Thymus (tissue), 11 donors: ENCODE results near the gene CYB5B. TPM values are rescaled to one million over a fixed set of nuclear protein-coding genes. Genes with fewer than 3 reads are reported as not detected.
A peak's percentile ranks its signal among the peaks of the same experiment; 100 is the strongest.

Experiments used
- DNase-seq, 9 donors: peaks; one replicate each; pipeline ENCODE4 v3.0.0-alpha.2; 2013; ENCODE audit warnings: low spot score in 9 of 9, low read depth in 6 of 9, missing footprints in 1 of 9
- H3K27ac ChIP-seq, 2 donors: one replicate each; pipeline ENCODE4 v1.5.1; 2013; ENCODE audit warnings: control low read depth in 1 of 2, low read depth in 1 of 2, low read length in 1 of 2, mild to moderate bottlenecking in 1 of 2, moderate library complexity in 1 of 2
- H3K27me3 ChIP-seq, 2 donors: one replicate each; pipeline ENCODE4 v1.5.1; 2013; ENCODE audit warnings: low read length in 1 of 2; ENCODE audit not compliant: control insufficient read depth in 2 of 2, insufficient read depth in 1 of 2
- H3K36me3 ChIP-seq, 2 donors: one replicate each; pipeline ENCODE4 v1.5.1; 2013; ENCODE audit warnings: low read length in 1 of 2, mild to moderate bottlenecking in 1 of 2, moderate library complexity in 1 of 2; ENCODE audit not compliant: control insufficient read depth in 2 of 2, insufficient read depth in 2 of 2
- H3K4me1 ChIP-seq, 2 donors: one replicate each; pipeline ENCODE4 v1.5.1; 2013; ENCODE audit warnings: low read length in 2 of 2; ENCODE audit not compliant: control insufficient read depth in 2 of 2, insufficient read depth in 2 of 2
- H3K4me3 ChIP-seq, 2 donors: one replicate each; pipeline ENCODE4 v1.5.1; 2013; ENCODE audit warnings: low read length in 2 of 2, control low read depth in 1 of 2, mild to moderate bottlenecking in 1 of 2
- H3K9me3 ChIP-seq, 2 donors: one replicate each; pipeline ENCODE4 v1.5.1; 2013; ENCODE audit warnings: low read length in 1 of 2, mild to moderate bottlenecking in 1 of 2; ENCODE audit not compliant: control insufficient read depth in 2 of 2, insufficient read depth in 1 of 2
- WGBS: extraction: QIAGEN DNeasy Blood & Tissue Kit; methylation state at CpG from one replicate; pipeline ENCODE4 v1.1.7; 2013; 5-methylcytosine and 5-hydroxymethylcytosine counted together
- polyA plus RNA-seq: library from polyadenylated mRNA; stranded (reverse); fragments of 200-250 nt; gene quantifications from one replicate; pipeline ENCODE4 v1.2.3, GENCODE V29; 2013
- total RNA-seq: library from RNA; stranded (reverse); fragments of 120-200 nt; gene quantifications from one replicate; pipeline ENCODE4 v1.2.4, GENCODE V29; 2013
- donor health status: healthy.

The CYB5B gene
- total and polyA plus RNA-seq, 2 donors, result 64.8 to 76.4 TPM

DNA sequence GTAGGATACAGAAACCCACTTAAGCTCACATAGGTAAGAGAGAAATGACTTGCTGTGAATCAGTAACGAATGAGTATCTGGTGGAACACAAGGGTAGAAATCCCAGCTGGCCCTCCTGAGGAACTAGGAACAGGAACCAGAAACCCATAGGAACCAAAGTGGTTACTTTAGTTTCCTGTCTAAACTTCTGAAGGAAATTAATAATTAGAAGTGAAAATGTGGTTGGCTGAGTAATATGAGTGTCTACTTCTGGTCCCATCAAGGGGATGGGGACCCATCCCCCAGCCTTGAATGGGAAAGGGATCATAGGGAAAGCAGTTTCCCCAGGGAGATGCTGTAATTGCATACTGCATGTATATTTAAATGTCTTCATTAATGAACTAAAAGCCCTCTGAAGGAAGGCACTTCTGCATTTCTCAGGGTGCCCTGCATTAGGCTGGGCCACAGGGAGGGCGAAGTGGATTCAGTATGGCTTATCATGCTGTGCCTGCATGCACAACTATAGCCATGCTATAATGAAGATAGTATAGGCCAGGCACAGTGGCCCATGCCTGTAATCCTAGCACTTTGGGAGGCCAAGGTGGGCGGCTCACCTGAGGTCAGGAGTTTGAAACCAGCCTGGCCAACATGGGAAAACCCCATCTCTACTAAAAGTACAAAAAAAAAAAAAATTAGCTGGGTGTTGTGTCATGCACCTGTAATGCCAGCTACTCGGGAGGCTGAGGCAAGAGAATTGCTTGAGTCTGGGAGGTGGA lies 45.6 kb downstream of the CYB5B start:
- H3K4me1 ChIP-seq, result peaks cover 0 to 10% of the 10 kb centered on the region in 2 donors
- H3K27me3 ChIP-seq, result no peaks in the 10 kb centered on the region
- no peak overlapping the region for H3K27ac ChIP-seq
- WGBS, result 75% methylated on average over 4 of the region's 4 CpGs
- H3K4me3 ChIP-seq, result no peak overlapping the region
- no peaks in the 10 kb centered on the region for H3K9me3 ChIP-seq
- DNase-seq, result no peak
- peaks cover 4 to 5% of the 10 kb centered on the region in 2 donors for H3K36me3 ChIP-seq

- Histone ChIP-seq H3K27ac (no peak overlapping the region), H3K4me1 (peaks cover 0 to 8% of the 10 kb centered on the region in 2 donors), H3K27me3 (no peaks in the 10 kb centered on the region), H3K36me3 (peaks cover 0 to 5% of the 10 kb centered on the region in 2 donors), H3K9me3 (no peaks in the 10 kb centered on the region), H3K4me3 (no peak overlapping the region)
- DNase-seq, result no peak
- 70% methylated on average over 1 of the region's 1 CpG for WGBS
Observed at GRCh38 chr16:69471121-69471520, 46.7 kb downstream of the CYB5B start.

DNA sequence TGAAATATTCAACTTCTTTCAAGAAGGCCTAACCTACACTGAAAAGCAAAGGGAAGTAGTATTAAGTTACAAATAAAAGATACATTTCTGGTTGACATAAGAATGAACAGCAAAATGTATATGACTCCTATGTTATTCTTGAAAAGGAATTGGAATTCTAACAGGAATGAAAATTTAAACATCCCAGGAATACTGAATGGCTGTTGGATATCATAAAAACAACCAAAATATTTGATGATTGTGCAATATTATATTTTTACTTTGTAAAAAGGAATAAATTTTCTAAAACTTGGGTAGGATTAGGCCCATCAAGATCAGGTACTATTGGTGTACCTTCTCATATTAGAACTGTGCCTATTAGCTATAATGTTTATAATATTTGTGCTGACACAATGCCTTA lies 50.0 kb downstream of the CYB5B start:
- Histone ChIP-seq H3K4me1 (peaks cover 0 to 2% of the 10 kb centered on the region in 2 donors), H3K27ac (no peak overlapping the region), H3K4me3 (no peak overlapping the region), H3K27me3 (no peaks in the 10 kb centered on the region), H3K36me3 (no peaks in the 10 kb centered on the region), H3K9me3 (no peaks in the 10 kb centered on the region)
- no peak for DNase-seq

DNA sequence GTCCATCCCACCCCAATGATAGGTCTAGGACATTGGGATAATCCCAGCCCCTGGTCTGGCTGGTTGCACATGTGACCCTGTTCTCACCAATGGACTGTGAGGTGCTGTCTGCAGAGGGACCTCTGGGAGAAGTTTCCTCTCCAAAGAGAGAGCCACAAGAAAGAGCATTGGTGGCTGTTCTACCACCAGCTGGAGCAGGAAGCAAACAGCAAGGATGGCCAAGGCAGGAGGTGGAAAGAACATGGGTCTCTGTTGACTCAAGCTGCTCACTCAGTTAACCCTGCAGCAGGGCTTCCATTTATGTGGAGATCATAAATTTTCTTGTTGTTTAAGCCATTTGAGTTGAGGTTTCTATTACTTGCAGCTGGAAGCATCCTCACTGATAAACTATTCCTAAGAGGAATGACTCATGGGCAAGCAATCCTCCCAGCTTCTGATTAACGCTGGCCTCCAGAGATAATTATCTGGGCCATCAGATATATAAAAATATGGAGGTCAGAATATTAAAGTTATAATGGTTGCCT lies 52.6 kb downstream of the CYB5B start:
- H3K4me1 ChIP-seq, result peaks cover 0 to 10% of the 10 kb centered on the region in 2 donors
- no peak for DNase-seq
- 15% methylated on average over 1 of the region's 1 CpG for WGBS
- no peak overlapping the region for H3K4me3 ChIP-seq
- H3K36me3 ChIP-seq, result no peaks in the 10 kb centered on the region
- H3K27me3 ChIP-seq, result no peaks in the 10 kb centered on the region
- no peaks in the 10 kb centered on the region for H3K9me3 ChIP-seq
- H3K27ac ChIP-seq, result no peak overlapping the region

GRCh38 chr16:69477546-69477945 lies 53.1 kb downstream of the CYB5B start:
- no peak for DNase-seq
- no peak overlapping the region for H3K27ac ChIP-seq

GRCh38 chr16:69478685-69479084 lies 54.3 kb downstream of the CYB5B start:
- Histone ChIP-seq H3K27me3 (no peaks in the 10 kb centered on the region), H3K4me1 (peaks cover 0 to 17% of the 10 kb centered on the region in 2 donors), H3K4me3 (no peak overlapping the region), H3K36me3 (no peaks in the 10 kb centered on the region), H3K9me3 (no peaks in the 10 kb centered on the region), H3K27ac (no peak overlapping the region)
- WGBS, result 96% methylated on average over 6 of the region's 6 CpGs
- DNase-seq, result no peak

More at GRCh38 chr16:69477546-69477945, 53.1 kb downstream of the CYB5B start:
- 15% methylated on average over 6 of the region's 6 CpGs for WGBS
- no peak overlapping the region for H3K4me3 ChIP-seq
- H3K9me3 ChIP-seq, result no peaks in the 10 kb centered on the region
- H3K4me1 ChIP-seq, result peaks cover 0 to 15% of the 10 kb centered on the region in 2 donors
- no peaks in the 10 kb centered on the region for H3K36me3 ChIP-seq
- H3K27me3 ChIP-seq, result no peaks in the 10 kb centered on the region

DNA sequence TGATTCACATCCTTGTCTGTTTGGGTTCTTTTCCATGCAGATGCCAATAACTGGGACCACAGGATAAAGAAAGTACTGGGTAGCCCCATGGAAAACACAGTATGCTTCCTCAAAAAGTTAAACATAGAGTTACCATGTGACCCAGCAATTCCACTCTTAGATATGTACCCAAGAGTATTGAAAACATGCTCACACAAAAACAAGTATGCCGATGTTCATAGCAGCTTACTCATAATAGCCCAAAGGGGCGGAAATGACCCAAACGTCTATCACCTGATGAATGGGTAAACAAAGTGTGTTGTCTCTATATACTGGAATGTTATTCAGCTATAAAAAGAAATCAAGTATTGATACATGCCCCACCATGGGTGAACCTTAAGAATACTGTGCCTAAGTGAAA lies 55.4 kb downstream of the CYB5B start:
- Histone ChIP-seq H3K27me3 (no peaks in the 10 kb centered on the region), H3K9me3 (no peaks in the 10 kb centered on the region), H3K4me1 (peaks cover 0 to 17% of the 10 kb centered on the region in 2 donors), H3K4me3 (no peak overlapping the region), H3K27ac (no peak overlapping the region), H3K36me3 (no peaks in the 10 kb centered on the region)
- WGBS, result 99% methylated on average over 3 of the region's 3 CpGs
- DNase-seq, result no peak

DNA sequence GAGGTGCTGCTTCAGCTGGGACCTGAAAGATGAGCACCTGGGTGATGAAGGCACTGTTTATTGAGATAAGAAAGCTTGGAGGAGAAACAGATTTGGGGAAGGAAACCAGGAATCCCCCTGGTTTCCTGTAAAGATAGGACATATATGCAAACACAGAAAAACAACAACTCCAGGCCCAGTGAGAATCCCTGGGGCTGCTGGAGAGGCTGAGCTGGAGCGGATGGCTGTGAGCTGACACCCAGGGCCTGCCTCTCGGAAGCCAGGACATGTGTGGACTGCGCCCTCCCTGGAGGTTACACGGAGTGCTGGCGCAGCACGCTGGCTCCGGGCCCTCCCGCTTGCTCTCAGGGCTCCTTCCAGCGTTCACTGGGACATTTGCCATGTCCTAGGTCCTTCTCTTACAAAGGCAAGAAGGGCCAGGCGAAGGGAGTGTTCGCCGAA lies 57.5 kb downstream of the CYB5B start:
- Histone ChIP-seq H3K27ac (peak overlapping the region; percentile 71 to 88), H3K27me3 (no peaks in the 10 kb centered on the region), H3K4me1 (peaks cover 0 to 17% of the 10 kb centered on the region in 2 donors), H3K9me3 (no peaks in the 10 kb centered on the region), H3K36me3 (no peaks in the 10 kb centered on the region), H3K4me3 (no peak overlapping the region)
- 83% methylated on average over 12 of the region's 12 CpGs for WGBS
- peak in 2 of 9 donors; percentile 11 to 18 for DNase-seq

GRCh38 chr16:69482410-69482991 lies 58.1 kb downstream of the CYB5B start:
- H3K9me3 ChIP-seq, result no peaks in the 10 kb centered on the region
- no peaks in the 10 kb centered on the region for H3K36me3 ChIP-seq
- peaks cover 0 to 17% of the 10 kb centered on the region in 2 donors for H3K4me1 ChIP-seq
- DNase-seq, result no peak
- WGBS, result 90% methylated on average over 10 of the region's 10 CpGs
- H3K4me3 ChIP-seq, result no peak overlapping the region
- no peaks in the 10 kb centered on the region for H3K27me3 ChIP-seq
- peak overlapping the region; percentile 71 to 88 for H3K27ac ChIP-seq
